A549 (cell line): ENCODE results near the gene SLC47A2. TPM values are rescaled to one million over a fixed set of nuclear protein-coding genes. Genes with fewer than 3 reads are reported as not detected.

Experiments
- ATAC-seq, 2 experiments: fragments of 200-7000 bp in 1 of 2; fragments of >200 bp in 1 of 2; cut with Nextera tagmentation in 1 of 2; cut with Tn5 transposase in 1 of 2; 3 replicates each; pipeline versions ENCODE4 v1.8.0 to v1.9.1; 2018 to 2020; ENCODE audit warnings: mild to moderate bottlenecking in 1 of 2, moderate library complexity in 1 of 2
- CTCF ChIA-PET: fragments of 300-600 bp; sonication (Branson Sonifier 250); formaldehyde crosslinking; extraction: SDS; loops from one replicate; lab custom pipeline; 2021; ENCODE audit warnings: antibody characterized with exemption, inconsistent platforms; lab: Yijun Ruan, JAX
- POLR2A ChIA-PET: fragments of 350-600 bp; formaldehyde crosslinking; extraction: SDS; loops from one replicate; lab custom pipeline; 2021; ENCODE audit warnings: antibody characterized with exemption, inconsistent platforms; lab: Yijun Ruan, JAX
- DNase-seq, 2 experiments: peaks; one replicate each; pipeline versions ENCODE4 v3.0.0 to v3.0.0-alpha.2; 2011 to 2016; ENCODE audit warnings: low read depth in 1 of 2, low spot score in 1 of 2
- FAIRE-seq: peaks from 2 replicates; lab custom pipeline; 2011; peaks lifted over from hg19 to GRCh38; lab: Jason Lieb, UNC
- H3K27ac ChIP-seq, 2 experiments: fragments of >200 bp; sonication (Bioruptor Twin); formaldehyde crosslinking; 3 replicates each; pipeline ENCODE4 v1.5.1; 2016 to 2017
- H3K4me1 ChIP-seq: fragments of >200 bp; sonication (Bioruptor Twin); formaldehyde crosslinking; 3 replicates; pipeline ENCODE4 v1.6.1; 2016
- H3K4me2 ChIP-seq: fragments of >200 bp; sonication (Bioruptor Twin); formaldehyde crosslinking; 3 replicates; pipeline ENCODE4 v1.6.1; 2016
- H3K4me3 ChIP-seq: fragments of >200 bp; sonication (Bioruptor Twin); formaldehyde crosslinking; 3 replicates; pipeline ENCODE4 v1.5.1; 2016
- H3K9me3 ChIP-seq: fragments of >200 bp; sonication (Bioruptor Twin); formaldehyde crosslinking; 3 replicates; pipeline ENCODE4 v1.6.1; 2016
- BHLHE40 ChIP-seq: IDR thresholded peaks from 2 replicates; pipeline ENCODE4 v1.6.1; 2012; ENCODE audit warnings: low read depth, low read length, inconsistent platforms
- CBX2 ChIP-seq: fragments of 200-600 bp; sonication (generic); IDR thresholded peaks from 2 replicates; pipeline ENCODE4 v1.6.1; 2016; ENCODE audit warnings: low read depth, mild to moderate bottlenecking, borderline replicate concordance
- CBX8 ChIP-seq: fragments of 200-600 bp; sonication (generic); IDR thresholded peaks from 2 replicates; pipeline ENCODE4 v1.6.1; 2016
- ESRRA ChIP-seq: fragments of 150-350 bp; IDR thresholded peaks from 2 replicates; pipeline ENCODE4 v1.6.1; 2014; ENCODE audit warnings: mild to moderate bottlenecking, low read length, borderline replicate concordance
- JUN ChIP-seq, 2 experiments: fragments of >200 bp; sonication (Bioruptor Twin); formaldehyde crosslinking; IDR thresholded peaks; 2 replicates in 1 of 2; 3 replicates in 1 of 2; pipeline ENCODE4 v1.6.1; 2016 to 2017
- KDM5A ChIP-seq: fragments of 200-600 bp; sonication (generic); IDR thresholded peaks from 2 replicates; pipeline ENCODE4 v1.6.1; 2016; ENCODE audit warnings: antibody characterized with exemption, mild to moderate bottlenecking
- MAFK ChIP-seq: fragments of 450-650 bp; IDR thresholded peaks from 2 replicates; pipeline ENCODE4 v1.6.1; 2014; ENCODE audit not compliant: partially characterized antibody
- RAD21 ChIP-seq, 2 experiments: fragments of >200 bp in 1 of 2; sonication (Bioruptor Twin) in 1 of 2; formaldehyde crosslinking in 1 of 2; IDR thresholded peaks in 1 of 2; conservative IDR thresholded peaks in 1 of 2; 2 replicates in 1 of 2; 3 replicates in 1 of 2; pipeline ENCODE4 v1.6.1; 2012 to 2018; ENCODE audit warnings: inconsistent platforms in 1 of 2
- RARB ChIP-seq: fragments of 250-450 bp; sonication (Bioruptor Pico); IDR thresholded peaks from 2 replicates; pipeline ENCODE4 v1.8.0; 2021; ENCODE audit warnings: mild to moderate bottlenecking, moderate library complexity
- TFCP2L1 ChIP-seq: fragments of 250-450 bp; sonication (Bioruptor Pico); IDR thresholded peaks from 2 replicates; pipeline ENCODE4 v1.5.0; 2021; ENCODE audit warnings: mild to moderate bottlenecking
- USF2 ChIP-seq: fragments of 450-650 bp; IDR thresholded peaks from 2 replicates; pipeline ENCODE4 v1.6.1; 2014; ENCODE audit warnings: antibody characterized with exemption
- ZFP36 ChIP-seq: fragments of 450-650 bp; IDR thresholded peaks from 2 replicates; pipeline ENCODE4 v1.6.1; 2014; ENCODE audit warnings: borderline replicate concordance; ENCODE audit not compliant: partially characterized antibody
- WGBS: methylation state at CpG from one replicate; pipeline ENCODE4 v1.1.6; 2017; ENCODE audit errors: missing lambda C conversion rate; 5-methylcytosine and 5-hydroxymethylcytosine counted together
- polyA plus RNA-seq, 4 experiments: library from polyadenylated mRNA; depleted of rRNA in 3 of 4; stranded (reverse); fragments of >200 nt; fragmentation: RNase III in 1 of 4; extraction: RNeasy Plus Mini Kit Qiagen cat#74134 plus additional on column Dnase treatment in 1 of 4; gene quantifications; 2 replicates in 3 of 4; 3 replicates in 1 of 4; pipeline ENCODE4 v1.2.3, GENCODE V29; 2011 to 2017
- TF ChIP-seq, protein P1 (sequence below): fragments of >200 bp; sonication (Bioruptor Twin); formaldehyde crosslinking; IDR thresholded peaks from 2 replicates; pipeline ENCODE4 v1.6.1; 2016
- TF ChIP-seq, protein P2 (sequence below): fragments of 250-450 bp; sonication (Bioruptor Pico); IDR thresholded peaks from 2 replicates; pipeline ENCODE4 v1.5.0; 2020; ENCODE audit warnings: low read depth, mild to moderate bottlenecking, moderate library complexity
- TF ChIP-seq, protein P3 (sequence below): IDR thresholded peaks from 2 replicates; pipeline ENCODE4 v1.6.1; 2012

SLC47A2 gene
- polyA plus RNA-seq, 2 of the 4 experiments (the other 2 are of a cell fraction) = 0.13 to 0.27 TPM

DNA sequence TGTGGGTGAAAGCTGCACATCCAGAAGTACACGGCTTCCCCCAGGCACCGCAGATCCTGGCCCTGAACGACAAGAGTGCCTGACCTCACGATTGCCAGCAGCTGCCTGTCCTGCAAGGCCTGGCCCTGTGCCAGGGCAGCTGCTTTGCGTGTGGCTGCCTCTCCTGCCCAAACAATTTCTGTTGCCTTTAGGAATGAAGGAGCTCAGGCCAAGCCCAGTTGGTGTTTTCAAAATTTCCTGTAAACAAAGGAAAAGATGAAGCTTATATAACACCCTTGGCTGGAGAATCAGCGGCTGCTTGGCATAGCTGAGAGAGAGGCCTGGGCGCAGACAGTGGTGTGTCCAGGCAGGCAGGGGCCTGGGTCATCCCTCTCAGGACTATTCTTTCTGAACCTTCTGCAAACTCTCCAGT is 11.7 kb upstream of the SLC47A2 start:
- no peak overlapping the region for H3K4me3 ChIP-seq
- FAIRE-seq = no peak
- peak in 1 of 2 experiments; percentile 69 for DNase-seq
- TF ChIP-seq RARB (CRISPR knock-in tag) = no peak
- no peak for TF ChIP-seq BHLHE40
- 0 out of 5 replicates have a peak, but pooled peaks of 1 of the 2 experiments have one; percentile 29 for TF ChIP-seq JUN (IDR thresholded peaks at IDR 0.05)
- peak overlapping the region; percentile 44 for H3K4me2 ChIP-seq
- WGBS = 24% methylated on average over 6 of the region's 7 CpGs
- peaks cover 35% of the 10 kb centered on the region for H3K4me1 ChIP-seq
- ATAC-seq = peak; percentile 52 to 54; a peak in 5 of 6 replicates
- ChIA-PET POLR2A (interaction anchor here (0.5 to 3.0 kb wide), 5 partner anchors 15 to 282 kb away, joined by 3 to 18 read pairs (median 4); partner anchors contain the start of gene ALDH3A2), CTCF (interaction anchor here (0.6 to 11.1 kb wide), 20 partner anchors 9 to 366 kb away, joined by 3 to 115 read pairs (median 4); partner anchors contain the start of genes ALDH3A1, ALDH3A2, B9D1 and SLC47A2)
- H3K9me3 ChIP-seq = no peaks in the 10 kb centered on the region
- peak overlapping the region; percentile 67 to 82 for H3K27ac ChIP-seq

- no peak for FAIRE-seq
- Histone ChIP-seq H3K27ac (peak overlapping the region; percentile 67 to 82), H3K4me2 (peak overlapping the region; percentile 44), H3K9me3 (no peaks in the 10 kb centered on the region), H3K4me3 (no peak overlapping the region), H3K4me1 (peaks cover 38% of the 10 kb centered on the region)
- CTCF ChIA-PET = interaction anchor here (0.6 to 11.1 kb wide), 17 partner anchors 8 to 365 kb away, joined by 3 to 115 read pairs (median 10); partner anchors contain the start of genes ALDH3A1, ALDH3A2, B9D1 and SLC47A2
- peak in 1 of 2 experiments; percentile 74 for DNase-seq
- POLR2A ChIA-PET = interaction anchor here (1.2 to 3.0 kb wide), 4 partner anchors 16 to 79 kb away, joined by 4 to 18 read pairs (median 6); partner anchors contain the start of gene ALDH3A2
- no peak for TF ChIP-seq CBX2
- TF ChIP-seq ZFP36 = no peak
- TF ChIP-seq, protein P1, sequence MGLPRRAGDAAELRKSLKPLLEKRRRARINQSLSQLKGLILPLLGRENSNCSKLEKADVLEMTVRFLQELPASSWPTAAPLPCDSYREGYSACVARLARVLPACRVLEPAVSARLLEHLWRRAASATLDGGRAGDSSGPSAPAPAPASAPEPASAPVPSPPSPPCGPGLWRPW = no peak
- TF ChIP-seq, protein P2, sequence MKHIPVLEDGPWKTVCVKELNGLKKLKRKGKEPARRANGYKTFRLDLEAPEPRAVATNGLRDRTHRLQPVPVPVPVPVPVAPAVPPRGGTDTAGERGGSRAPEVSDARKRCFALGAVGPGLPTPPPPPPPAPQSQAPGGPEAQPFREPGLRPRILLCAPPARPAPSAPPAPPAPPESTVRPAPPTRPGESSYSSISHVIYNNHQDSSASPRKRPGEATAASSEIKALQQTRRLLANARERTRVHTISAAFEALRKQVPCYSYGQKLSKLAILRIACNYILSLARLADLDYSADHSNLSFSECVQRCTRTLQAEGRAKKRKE = no peak
- no peak for TF ChIP-seq RAD21 (conservative IDR thresholded peaks at IDR 0.05 in 1 of 2, IDR thresholded peaks at IDR 0.05 in 1 of 2)
- TF ChIP-seq USF2 = peak; percentile 8; the same call in 1 of the 2 replicates
- no peak for TF ChIP-seq ESRRA
- ATAC-seq = peak; percentile 17 to 36; a peak in 5 of 6 replicates
- WGBS = 89% methylated on average over 4 of the region's 4 CpGs
Measured at GRCh38 chr17:19727501-19728078, 11.2 kb upstream of the SLC47A2 start.

- H3K4me1 ChIP-seq = peaks cover 38% of the 10 kb centered on the region
- ChIA-PET POLR2A (interaction anchor here (2.2 to 3.0 kb wide), 2 partner anchors 17 to 79 kb away, joined by 7 to 18 read pairs; partner anchors contain the start of gene ALDH3A2), CTCF (interaction anchor here (0.7 to 11.1 kb wide), 12 partner anchors 8 to 364 kb away, joined by 3 to 115 read pairs (median 14); partner anchors contain the start of genes ALDH3A1, ALDH3A2, B9D1 and SLC47A2)
Measured at GRCh38 chr17:19726631-19727376, 10.4 kb upstream of the SLC47A2 start.

More at GRCh38 chr17:19726631-19727376, 10.4 kb upstream of the SLC47A2 start:
- no peak for DNase-seq
- peak overlapping the region; percentile 67 to 82 for H3K27ac ChIP-seq
- H3K4me3 ChIP-seq = no peak overlapping the region
- H3K9me3 ChIP-seq = no peaks in the 10 kb centered on the region
- TF ChIP-seq CBX8 (no peak), CBX2 (no peak), USF2 (no peak), KDM5A (no peak), MAFK (peak; percentile 18), TFCP2L1 (CRISPR knock-in tag) (no peak), ZFP36 (no peak)
- TF ChIP-seq, protein P2 = no peak
- TF ChIP-seq, protein P3, sequence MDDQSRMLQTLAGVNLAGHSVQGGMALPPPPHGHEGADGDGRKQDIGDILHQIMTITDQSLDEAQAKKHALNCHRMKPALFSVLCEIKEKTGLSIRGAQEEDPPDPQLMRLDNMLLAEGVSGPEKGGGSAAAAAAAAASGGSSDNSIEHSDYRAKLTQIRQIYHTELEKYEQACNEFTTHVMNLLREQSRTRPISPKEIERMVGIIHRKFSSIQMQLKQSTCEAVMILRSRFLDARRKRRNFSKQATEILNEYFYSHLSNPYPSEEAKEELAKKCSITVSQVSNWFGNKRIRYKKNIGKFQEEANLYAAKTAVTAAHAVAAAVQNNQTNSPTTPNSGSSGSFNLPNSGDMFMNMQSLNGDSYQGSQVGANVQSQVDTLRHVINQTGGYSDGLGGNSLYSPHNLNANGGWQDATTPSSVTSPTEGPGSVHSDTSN = no peak
- peak; percentile 54 for FAIRE-seq
- no peak for ATAC-seq
- WGBS = 91% methylated on average over 7 of the region's 7 CpGs
- peak overlapping the region; percentile 44; the same call in 1 of the 3 replicates for H3K4me2 ChIP-seq
